Keratinocyte (primary cell): ENCODE data around the gene SUFU.

Experiments used
- EZH2 ChIP-seq: IDR thresholded peaks from one replicate; pipeline ENCODE4 v1.6.1; 2012; ENCODE audit warnings: inconsistent platforms, mild to moderate bottlenecking, low read length, moderate library complexity
- TF ChIP-seq, protein P1 (sequence below), 3 experiments: IDR thresholded peaks in 1 of 3; conservative IDR thresholded peaks in 1 of 3; optimal IDR thresholded peaks in 1 of 3; 2 replicates in 2 of 3; 3 replicates in 1 of 3; pipeline versions ENCODE3 to v1.5.1; 2011; ENCODE audit warnings: low read length in 3 of 3, mild to moderate bottlenecking in 3 of 3, moderate library complexity in 2 of 3, control low read depth in 1 of 3, inconsistent platforms in 1 of 3; ENCODE audit not compliant: insufficient read depth in 2 of 3; ENCODE audit errors: extremely low read depth in 1 of 3

DNA sequence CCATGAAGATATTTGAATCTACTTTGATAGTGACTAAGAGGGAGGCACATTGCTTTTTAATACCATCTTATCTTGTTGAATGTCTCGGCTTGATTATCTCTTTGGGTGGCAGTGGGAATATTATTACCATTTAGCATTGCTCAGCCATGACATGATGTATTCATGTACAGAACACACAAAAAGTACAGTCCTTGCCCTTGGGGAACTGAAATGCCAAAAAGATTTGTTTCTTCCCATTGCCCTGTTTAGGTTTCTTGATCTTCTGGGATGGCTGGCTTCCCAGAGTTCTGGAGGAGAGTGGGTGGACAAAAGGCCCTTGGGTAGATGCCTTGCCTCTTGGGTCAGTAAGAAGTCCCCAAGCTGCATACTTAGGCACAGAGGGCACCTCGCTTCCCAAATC is 23.8 kb downstream of the SUFU start:
- TF ChIP-seq, protein P1, sequence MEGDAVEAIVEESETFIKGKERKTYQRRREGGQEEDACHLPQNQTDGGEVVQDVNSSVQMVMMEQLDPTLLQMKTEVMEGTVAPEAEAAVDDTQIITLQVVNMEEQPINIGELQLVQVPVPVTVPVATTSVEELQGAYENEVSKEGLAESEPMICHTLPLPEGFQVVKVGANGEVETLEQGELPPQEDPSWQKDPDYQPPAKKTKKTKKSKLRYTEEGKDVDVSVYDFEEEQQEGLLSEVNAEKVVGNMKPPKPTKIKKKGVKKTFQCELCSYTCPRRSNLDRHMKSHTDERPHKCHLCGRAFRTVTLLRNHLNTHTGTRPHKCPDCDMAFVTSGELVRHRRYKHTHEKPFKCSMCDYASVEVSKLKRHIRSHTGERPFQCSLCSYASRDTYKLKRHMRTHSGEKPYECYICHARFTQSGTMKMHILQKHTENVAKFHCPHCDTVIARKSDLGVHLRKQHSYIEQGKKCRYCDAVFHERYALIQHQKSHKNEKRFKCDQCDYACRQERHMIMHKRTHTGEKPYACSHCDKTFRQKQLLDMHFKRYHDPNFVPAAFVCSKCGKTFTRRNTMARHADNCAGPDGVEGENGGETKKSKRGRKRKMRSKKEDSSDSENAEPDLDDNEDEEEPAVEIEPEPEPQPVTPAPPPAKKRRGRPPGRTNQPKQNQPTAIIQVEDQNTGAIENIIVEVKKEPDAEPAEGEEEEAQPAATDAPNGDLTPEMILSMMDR (optimal IDR thresholded peaks at IDR 0.05 in 1 of 3, IDR thresholded peaks at IDR 0.05 in 1 of 3, conservative IDR thresholded peaks at IDR 0.05 in 1 of 3; ENCODE audit: extremely low read depth in 1 of 3, insufficient read depth in 2 of 3, low read length in 3 of 3): no peak
- no peak for TF ChIP-seq EZH2
